ENCODE data around the gene ATF7IP.
A peak's percentile ranks its signal among the peaks of the same experiment; 100 is the strongest.

ATF7IP gene

DNA sequence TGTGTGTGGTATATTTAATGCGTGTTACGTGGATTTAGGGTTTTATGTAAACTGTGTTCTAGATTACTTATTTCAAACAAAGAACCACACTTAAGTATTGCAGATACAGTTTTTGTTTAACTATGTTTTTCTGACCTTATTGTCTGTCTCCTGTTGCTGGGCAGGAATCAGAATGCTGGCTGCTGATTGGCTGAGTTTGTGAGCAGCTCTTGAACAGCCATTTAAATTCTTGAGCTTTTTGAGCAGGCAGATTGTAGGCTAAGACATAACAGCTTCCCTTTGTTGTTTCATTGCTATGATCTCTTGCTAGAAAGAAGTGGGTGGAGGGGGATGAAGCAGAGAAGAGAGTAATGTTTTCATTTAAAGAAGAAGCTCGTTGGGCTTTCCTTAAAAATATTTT, 52.2 kb downstream of the ATF7IP start:
- H3K36me3 Mint-ChIP-seq (ENCODE audit: low read depth) = peaks cover 40% of the 10 kb centered on the region

DNA sequence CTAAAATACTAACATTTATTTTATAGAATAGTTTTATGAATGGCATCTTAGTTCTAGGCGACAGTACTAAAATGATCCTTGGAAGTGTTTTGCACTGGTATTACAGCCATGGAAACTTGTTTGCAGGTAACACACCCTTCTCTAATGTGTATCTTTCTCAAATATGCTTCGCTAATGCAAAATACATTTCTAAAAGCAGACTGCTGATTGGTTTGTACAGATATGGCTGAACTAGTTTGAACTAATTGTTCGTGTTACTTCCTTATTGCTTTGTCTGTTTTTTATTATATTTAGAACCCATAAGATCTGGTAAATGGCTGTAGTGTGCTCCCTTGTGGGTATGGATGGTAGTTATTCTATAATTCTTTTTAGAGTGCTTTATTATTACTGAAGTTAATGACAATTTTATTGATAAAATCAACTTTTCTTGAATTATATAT, 53.0 kb downstream of the ATF7IP start:
- H3K36me3 Mint-ChIP-seq (ENCODE audit: low read depth) = peaks cover 47% of the 10 kb centered on the region
- peaks cover 21% of the 10 kb centered on the region for H3K9me3 Mint-ChIP-seq
- H3K27ac Mint-ChIP-seq = no peak overlapping the region
- H3K4me1 Mint-ChIP-seq (ENCODE audit: low read depth) = peaks cover 77% of the 10 kb centered on the region
- peak overlapping the region; percentile 53 for H3K4me3 Mint-ChIP-seq
- H3K27me3 Mint-ChIP-seq = no peaks in the 10 kb centered on the region

More for the DNA sequence above, 52.2 kb downstream of the ATF7IP start:
- Mint-ChIP-seq H3K27ac (peak overlapping the region; percentile 83), H3K4me1 (ENCODE audit: low read depth) (peaks cover 76% of the 10 kb centered on the region), H3K9me3 (peaks cover 20% of the 10 kb centered on the region), H3K4me3 (peak overlapping the region; percentile 80), H3K27me3 (no peaks in the 10 kb centered on the region)

DNA sequence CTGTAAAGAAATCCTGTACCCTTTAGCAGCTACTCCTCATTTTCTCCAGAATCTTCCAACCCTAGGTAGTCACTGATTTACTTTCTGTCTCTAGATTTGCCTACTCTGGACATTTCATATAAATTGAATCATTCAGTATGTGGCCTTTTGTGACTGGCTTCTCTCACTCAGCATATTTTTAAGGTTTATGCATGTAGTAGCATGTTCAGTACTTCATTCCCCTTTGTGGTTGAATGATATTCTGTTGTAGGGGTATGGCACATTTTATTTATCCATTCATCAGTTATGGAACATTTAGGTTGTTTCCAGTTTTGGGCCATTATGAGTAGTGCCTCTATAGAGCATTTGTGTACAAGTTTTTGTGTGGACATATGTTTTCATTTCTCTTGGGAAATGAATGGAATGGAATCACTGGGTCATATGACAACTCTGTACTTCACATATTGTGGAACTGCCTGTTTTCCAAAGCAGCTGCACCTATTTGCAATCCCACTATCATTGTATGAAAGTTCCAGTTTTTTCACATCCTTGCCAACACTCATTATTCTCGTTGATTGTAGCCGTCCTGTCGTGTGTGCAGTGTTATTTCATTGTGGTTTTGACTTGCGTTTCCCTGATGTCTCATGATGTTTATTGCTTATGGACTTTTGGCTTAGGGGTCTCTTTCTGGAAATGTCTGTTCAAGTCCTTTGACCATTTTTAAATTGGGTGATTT, 57.2 kb downstream of the ATF7IP start:
- peak overlapping the region; percentile 63 for H3K27ac Mint-ChIP-seq
- peaks cover 76% of the 10 kb centered on the region for H3K36me3 Mint-ChIP-seq (ENCODE audit: low read depth)
- H3K4me3 Mint-ChIP-seq = no peak overlapping the region

DNA sequence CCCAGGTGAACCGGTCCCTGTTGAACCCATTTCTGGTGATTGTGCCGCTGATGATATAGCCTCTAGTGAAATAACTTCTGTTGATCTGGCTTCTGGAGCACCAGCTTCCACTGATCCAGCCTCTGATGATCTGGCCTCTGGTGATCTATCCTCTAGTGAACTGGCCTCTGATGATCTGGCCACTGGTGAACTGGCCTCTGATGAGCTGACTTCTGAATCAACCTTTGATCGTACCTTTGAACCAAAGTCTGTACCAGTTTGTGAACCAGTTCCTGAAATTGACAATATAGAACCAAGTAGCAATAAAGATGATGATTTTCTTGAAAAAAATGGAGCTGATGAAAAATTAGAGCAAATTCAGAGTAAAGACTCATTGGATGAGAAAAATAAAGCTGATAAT, 59.1 kb downstream of the ATF7IP start:
- H3K27me3 Mint-ChIP-seq = no peaks in the 10 kb centered on the region
- peak overlapping the region; percentile 71 for H3K27ac Mint-ChIP-seq
- H3K4me3 Mint-ChIP-seq = no peak overlapping the region
- peaks cover 31% of the 10 kb centered on the region for H3K9me3 Mint-ChIP-seq
- peaks cover 89% of the 10 kb centered on the region for H3K36me3 Mint-ChIP-seq (ENCODE audit: low read depth)
- H3K4me1 Mint-ChIP-seq (ENCODE audit: low read depth) = peaks cover 87% of the 10 kb centered on the region

More for the DNA sequence above, 57.2 kb downstream of the ATF7IP start:
- Mint-ChIP-seq H3K27me3 (no peaks in the 10 kb centered on the region), H3K4me1 (ENCODE audit: low read depth) (peaks cover 80% of the 10 kb centered on the region), H3K9me3 (peaks cover 30% of the 10 kb centered on the region)

DNA sequence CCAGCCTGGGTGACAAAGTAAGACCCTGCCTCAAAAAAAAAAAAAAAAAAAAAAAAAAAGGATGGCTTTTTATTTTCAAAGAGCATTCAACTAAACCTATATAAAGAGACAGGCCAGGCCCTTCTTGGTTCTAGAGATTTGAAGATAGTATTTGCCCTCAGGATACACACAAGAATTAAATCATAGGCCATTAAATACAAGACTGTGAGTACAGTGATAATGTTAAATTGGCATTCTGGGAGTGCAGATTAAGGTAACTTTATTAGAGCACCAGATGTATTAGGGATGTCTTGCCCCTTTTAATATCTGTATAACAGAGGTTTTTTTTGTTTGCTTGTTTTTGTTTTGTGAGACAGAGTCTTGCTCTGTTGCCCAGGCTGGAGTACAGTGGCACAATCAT, 61.3 kb downstream of the ATF7IP start:
- H3K27ac Mint-ChIP-seq = no peak overlapping the region
- no peak overlapping the region for H3K4me3 Mint-ChIP-seq
- peaks cover 26% of the 10 kb centered on the region for H3K9me3 Mint-ChIP-seq
- H3K36me3 Mint-ChIP-seq (ENCODE audit: low read depth) = peaks cover 90% of the 10 kb centered on the region
- no peaks in the 10 kb centered on the region for H3K27me3 Mint-ChIP-seq
- H3K4me1 Mint-ChIP-seq (ENCODE audit: low read depth) = peaks cover 88% of the 10 kb centered on the region

DNA sequence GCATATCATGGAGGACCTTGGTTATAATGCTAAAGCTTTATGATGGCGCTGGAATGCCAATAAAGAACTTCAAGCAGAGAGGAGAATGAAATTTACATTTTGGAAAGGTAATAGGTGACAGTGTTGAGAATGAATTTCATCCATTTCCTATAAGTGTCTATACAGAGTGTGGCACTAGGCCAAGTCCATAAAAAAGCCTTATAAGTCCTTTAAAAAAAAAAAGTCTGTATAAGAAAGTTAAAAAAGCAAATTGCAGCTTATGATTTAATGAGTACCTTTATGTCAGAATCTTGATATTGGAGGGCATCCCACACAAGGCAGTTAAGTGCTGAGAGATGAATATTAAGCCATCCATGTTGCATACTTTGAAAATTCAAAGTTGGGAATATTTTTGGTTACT, 62.4 kb downstream of the ATF7IP start:
- H3K27me3 Mint-ChIP-seq = no peaks in the 10 kb centered on the region
- H3K36me3 Mint-ChIP-seq (ENCODE audit: low read depth) = peaks cover 84% of the 10 kb centered on the region
- peaks cover 17% of the 10 kb centered on the region for H3K9me3 Mint-ChIP-seq
- peaks cover 88% of the 10 kb centered on the region for H3K4me1 Mint-ChIP-seq (ENCODE audit: low read depth)
- no peak overlapping the region for H3K27ac Mint-ChIP-seq
- no peak overlapping the region for H3K4me3 Mint-ChIP-seq

DNA sequence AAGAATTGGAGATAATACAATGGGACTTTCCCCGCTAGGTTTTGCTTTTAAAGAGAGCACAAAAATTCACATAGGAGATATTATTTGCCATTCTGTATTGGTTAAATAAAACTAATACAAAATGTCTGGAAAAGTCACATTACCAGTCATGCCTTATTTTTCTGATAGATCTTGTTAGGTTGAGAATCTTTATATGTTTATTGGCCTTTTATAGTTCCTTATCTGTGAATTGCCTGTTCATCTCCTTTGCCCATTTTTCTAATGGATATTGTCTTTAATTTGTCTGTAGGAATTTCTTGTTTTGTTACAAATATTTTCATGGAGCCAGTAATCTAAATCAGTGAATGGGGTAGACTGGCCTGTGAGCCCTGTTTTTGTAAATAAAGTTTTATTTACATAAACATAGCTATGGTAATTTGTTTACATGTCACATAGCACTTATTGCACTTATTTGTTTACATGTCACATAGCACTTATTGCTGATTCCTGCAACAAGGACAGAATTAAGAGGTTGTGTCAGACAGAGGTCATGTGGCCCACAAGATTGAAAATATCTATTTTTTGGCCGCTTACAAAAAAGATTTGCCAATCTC, 65.0 kb downstream of the ATF7IP start:
- Mint-ChIP-seq H3K27me3 (no peaks in the 10 kb centered on the region), H3K4me3 (peak overlapping the region; percentile 8), H3K36me3 (ENCODE audit: low read depth) (peaks cover 67% of the 10 kb centered on the region), H3K27ac (peak overlapping the region; percentile 52), H3K9me3 (peaks cover 8% of the 10 kb centered on the region), H3K4me1 (ENCODE audit: low read depth) (peaks cover 78% of the 10 kb centered on the region)

DNA sequence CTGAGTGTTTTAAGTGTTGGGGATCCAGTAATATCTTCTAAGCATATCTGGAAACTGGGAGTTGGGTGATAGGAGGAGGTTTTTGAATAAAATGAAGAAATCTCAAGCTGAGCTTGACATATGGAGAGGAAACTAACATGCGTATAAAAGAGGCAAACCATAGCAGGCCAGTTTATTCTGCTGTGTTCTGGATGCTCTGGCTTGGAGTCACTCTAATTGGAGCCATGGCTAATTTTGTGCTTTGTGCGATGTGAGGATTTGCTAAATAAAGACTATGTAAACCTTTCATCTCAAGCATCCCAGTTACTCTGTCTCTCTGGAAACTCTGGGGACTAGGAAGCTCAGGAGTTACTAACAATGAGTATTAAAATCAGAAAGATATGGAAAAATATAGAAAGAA, 66.5 kb downstream of the ATF7IP start:
- Mint-ChIP-seq H3K4me3 (no peak overlapping the region), H3K36me3 (ENCODE audit: low read depth) (peaks cover 66% of the 10 kb centered on the region), H3K9me3 (peaks cover 8% of the 10 kb centered on the region), H3K27me3 (no peaks in the 10 kb centered on the region), H3K27ac (no peak overlapping the region), H3K4me1 (ENCODE audit: low read depth) (peaks cover 73% of the 10 kb centered on the region)

DNA sequence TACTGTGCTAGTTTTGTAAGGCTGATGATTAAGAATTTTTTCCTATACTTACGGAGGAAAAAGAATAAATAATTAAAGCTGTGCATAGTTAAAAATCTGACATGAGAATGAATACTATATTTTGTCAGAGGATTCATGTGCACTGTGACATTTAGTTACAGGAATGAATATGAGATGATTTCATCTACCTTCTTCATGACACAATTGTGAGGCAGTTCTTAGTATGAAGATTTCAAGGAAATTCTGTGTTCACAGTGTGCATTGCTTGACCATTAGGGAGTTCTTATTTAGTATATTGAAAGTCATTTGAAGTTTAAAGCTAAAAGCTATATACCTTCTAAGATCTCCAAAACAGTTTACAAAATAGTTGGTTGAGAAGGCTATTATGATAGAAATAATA, 70.1 kb downstream of the ATF7IP start:
- H3K27ac Mint-ChIP-seq = no peak overlapping the region
- H3K27me3 Mint-ChIP-seq = no peaks in the 10 kb centered on the region
- H3K36me3 Mint-ChIP-seq (ENCODE audit: low read depth) = peaks cover 65% of the 10 kb centered on the region
- H3K4me1 Mint-ChIP-seq (ENCODE audit: low read depth) = peaks cover 43% of the 10 kb centered on the region
- H3K4me3 Mint-ChIP-seq = no peak overlapping the region
- peaks cover 2% of the 10 kb centered on the region for H3K9me3 Mint-ChIP-seq

DNA sequence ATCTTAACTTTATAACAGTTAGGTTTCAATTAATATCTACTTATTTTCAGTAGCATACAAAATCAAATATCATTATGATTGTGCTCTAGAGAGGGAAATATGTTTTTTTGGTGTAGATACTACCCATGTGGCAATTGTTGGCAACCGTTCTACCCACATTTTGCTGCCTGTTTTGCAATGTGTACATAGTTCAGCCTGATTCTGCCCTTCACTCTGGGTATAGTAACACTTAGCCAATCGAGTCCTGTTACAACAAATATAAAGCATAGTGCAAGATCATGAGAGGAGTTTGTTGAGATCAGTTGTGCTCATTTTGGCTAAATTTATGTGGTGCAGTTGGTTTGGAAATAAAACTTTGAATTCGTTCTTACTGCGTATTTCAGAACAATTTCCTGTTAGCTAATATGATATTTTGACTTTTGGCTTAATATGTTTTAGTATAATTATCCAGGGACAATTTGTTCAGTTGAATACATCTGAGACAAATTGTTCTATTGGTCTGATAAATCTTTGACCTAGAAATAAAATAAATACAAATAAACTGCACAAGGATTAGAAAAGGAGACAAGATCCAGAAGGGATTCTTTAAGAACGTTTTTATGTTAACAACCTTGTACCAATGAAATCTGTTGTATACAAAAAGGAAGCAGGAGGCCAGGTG, 76.9 kb downstream of the ATF7IP start:
- peaks cover 19% of the 10 kb centered on the region for H3K4me1 Mint-ChIP-seq (ENCODE audit: low read depth)
- no peak overlapping the region for H3K27ac Mint-ChIP-seq
- H3K9me3 Mint-ChIP-seq = peaks cover 5% of the 10 kb centered on the region
- H3K4me3 Mint-ChIP-seq = no peak overlapping the region
- no peaks in the 10 kb centered on the region for H3K27me3 Mint-ChIP-seq
- peaks cover 79% of the 10 kb centered on the region for H3K36me3 Mint-ChIP-seq (ENCODE audit: low read depth)

DNA sequence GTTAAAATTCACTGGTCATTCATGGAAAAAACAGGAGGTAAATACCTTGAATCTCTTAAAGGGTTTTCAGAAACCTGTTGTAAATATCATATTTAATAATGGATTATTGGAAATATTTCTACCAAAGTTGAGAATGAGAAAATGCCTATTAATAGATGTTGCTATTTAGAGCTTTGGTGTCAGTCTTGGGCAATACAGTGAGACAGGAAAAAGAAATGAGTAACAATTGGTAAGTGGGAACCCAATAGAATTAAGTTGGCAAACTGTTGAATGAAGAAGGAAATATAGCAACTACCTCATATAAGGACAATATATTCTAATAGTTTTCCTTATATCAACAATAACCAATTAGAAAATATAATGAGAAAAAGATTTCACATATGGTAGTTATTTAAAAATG, 78.0 kb downstream of the ATF7IP start:
- Mint-ChIP-seq H3K27ac (no peak overlapping the region), H3K4me1 (ENCODE audit: low read depth) (peaks cover 19% of the 10 kb centered on the region), H3K4me3 (no peak overlapping the region), H3K9me3 (peaks cover 5% of the 10 kb centered on the region), H3K36me3 (ENCODE audit: low read depth) (peaks cover 84% of the 10 kb centered on the region), H3K27me3 (no peaks in the 10 kb centered on the region)

DNA sequence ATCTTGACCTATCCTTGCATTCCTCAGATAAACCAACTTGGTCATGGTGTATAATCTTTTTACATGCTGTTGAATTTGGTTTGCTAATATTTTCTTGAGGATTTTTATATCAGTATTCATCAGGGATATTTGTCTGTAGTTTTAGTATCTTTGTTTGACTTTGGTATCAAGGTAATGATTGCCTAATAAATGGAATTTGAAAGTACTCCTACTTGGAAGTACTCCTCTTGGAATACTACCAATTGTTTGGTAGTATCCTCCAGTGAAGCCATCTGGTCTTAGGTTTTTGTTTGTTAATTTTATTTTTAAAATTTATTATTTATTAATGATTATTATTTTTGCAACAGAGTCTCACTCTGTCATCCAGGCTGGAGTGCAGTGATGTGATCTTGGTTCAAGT, 85.0 kb downstream of the ATF7IP start:
- no peak overlapping the region for H3K27ac Mint-ChIP-seq
- no peak overlapping the region for H3K4me3 Mint-ChIP-seq
- peaks cover 5% of the 10 kb centered on the region for H3K9me3 Mint-ChIP-seq
- peaks cover 61% of the 10 kb centered on the region for H3K4me1 Mint-ChIP-seq (ENCODE audit: low read depth)
- H3K36me3 Mint-ChIP-seq (ENCODE audit: low read depth) = peaks cover 94% of the 10 kb centered on the region
- H3K27me3 Mint-ChIP-seq = no peaks in the 10 kb centered on the region

DNA sequence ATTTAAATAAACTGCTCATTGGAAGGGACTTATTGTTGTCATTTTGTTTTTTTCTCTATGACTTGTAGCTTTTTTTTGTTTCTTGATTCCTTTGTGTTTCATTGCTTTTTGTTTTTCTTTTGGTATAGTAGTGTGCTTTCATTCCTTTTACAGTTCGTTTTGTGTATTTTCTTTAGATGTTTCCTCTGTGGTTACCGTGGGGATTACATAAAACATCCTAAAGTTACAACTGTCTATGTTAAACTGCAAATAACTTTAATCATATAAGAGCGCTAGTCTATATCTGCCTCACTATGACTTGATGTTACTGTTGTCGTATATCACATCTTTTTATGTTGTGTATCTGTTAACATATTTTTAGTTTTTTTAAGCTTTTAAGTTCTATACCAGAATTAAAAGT, 86.9 kb downstream of the ATF7IP start:
- Mint-ChIP-seq H3K9me3 (peaks cover 5% of the 10 kb centered on the region), H3K27me3 (no peaks in the 10 kb centered on the region), H3K4me1 (ENCODE audit: low read depth) (peaks cover 66% of the 10 kb centered on the region), H3K36me3 (ENCODE audit: low read depth) (peaks cover 89% of the 10 kb centered on the region), H3K4me3 (peak overlapping the region; percentile 39), H3K27ac (peak overlapping the region; percentile 67)

DNA sequence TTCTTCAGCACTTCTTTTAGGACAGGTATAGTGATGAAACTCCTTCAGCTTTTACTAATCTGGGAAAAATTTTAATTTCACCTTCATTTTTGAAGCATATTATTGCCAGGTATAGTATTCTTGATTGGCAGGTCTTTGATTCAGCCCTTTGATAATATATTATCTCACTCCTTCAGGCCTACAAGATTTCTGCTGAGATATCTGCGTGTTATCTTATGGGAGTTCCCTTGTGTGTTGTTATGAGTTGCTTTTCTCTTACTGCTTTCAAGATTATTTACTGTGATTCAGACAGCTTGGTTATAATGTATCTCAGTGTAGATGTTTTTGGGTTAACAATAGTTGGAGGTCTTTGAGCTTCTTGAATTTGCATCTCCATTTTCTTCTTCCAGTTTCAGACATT, 87.4 kb downstream of the ATF7IP start:
- H3K9me3 Mint-ChIP-seq = peaks cover 5% of the 10 kb centered on the region
- H3K4me1 Mint-ChIP-seq (ENCODE audit: low read depth) = peaks cover 63% of the 10 kb centered on the region
- H3K27me3 Mint-ChIP-seq = no peaks in the 10 kb centered on the region
- H3K4me3 Mint-ChIP-seq = no peak overlapping the region
- H3K36me3 Mint-ChIP-seq (ENCODE audit: low read depth) = peaks cover 84% of the 10 kb centered on the region
- peak overlapping the region; percentile 64 for H3K27ac Mint-ChIP-seq

DNA sequence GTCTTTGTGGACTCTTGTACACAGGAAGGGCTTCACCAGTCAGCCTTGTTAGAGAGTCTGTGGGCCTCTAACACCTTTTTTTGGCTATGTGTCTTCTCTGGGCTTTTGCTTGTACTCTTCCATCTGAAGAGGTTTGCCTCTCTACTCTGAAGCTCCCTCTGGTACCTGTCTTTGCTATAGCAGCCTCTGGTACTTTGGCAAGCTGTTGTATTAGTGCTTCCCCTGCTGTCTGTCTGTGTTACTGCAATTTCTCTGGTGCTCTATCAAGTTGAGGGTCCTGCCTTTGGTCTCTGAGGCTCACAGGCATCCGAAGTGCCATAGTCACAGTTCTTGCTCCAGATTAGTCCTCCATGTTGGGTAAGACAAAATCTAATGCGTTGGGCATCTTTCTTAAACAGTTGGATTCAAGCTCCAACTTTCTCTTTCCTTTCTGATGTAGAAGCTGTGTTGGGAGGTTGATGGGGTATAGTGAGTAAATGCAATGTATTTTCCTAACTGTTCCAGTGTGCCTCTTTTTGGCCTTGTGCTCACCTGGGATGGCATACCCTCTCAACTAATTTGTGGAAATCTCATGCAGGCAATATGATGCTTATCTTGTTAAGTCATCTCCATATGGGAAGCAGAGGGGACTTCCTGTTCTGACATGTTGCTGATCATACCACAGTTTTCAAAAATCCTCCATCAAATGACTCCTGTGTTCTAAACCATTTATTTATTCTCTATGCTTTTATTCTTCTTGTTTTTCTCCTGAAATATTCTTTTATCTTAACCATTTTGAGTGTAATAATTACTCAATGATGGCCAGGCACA, 88.8 kb downstream of the ATF7IP start:
- H3K9me3 Mint-ChIP-seq = peaks cover 5% of the 10 kb centered on the region
- H3K36me3 Mint-ChIP-seq (ENCODE audit: low read depth) = peaks cover 74% of the 10 kb centered on the region
- H3K27ac Mint-ChIP-seq = peak overlapping the region; percentile 64
- H3K4me3 Mint-ChIP-seq = no peak overlapping the region
- no peaks in the 10 kb centered on the region for H3K27me3 Mint-ChIP-seq
- H3K4me1 Mint-ChIP-seq (ENCODE audit: low read depth) = peaks cover 58% of the 10 kb centered on the region
